Vagina (tissue), 2 donors: ENCODE data around the gene PIWIL4.

ENCODE experiments used
- CTCF ChIP-seq, 3 experiments: fragments of 450-650 bp in 2 of 3; fragments of 200-600 bp in 1 of 3; sonication (generic) in 1 of 3; IDR thresholded peaks; one replicate each; pipeline ENCODE4 v1.5.1; 2017 to 2019; ENCODE audit warnings: antibody characterized with exemption in 3 of 3, mild to moderate bottlenecking in 2 of 3, moderate library complexity in 2 of 3
- POLR2A ChIP-seq, 2 donors: fragments of 450-650 bp; IDR thresholded peaks; one replicate each; pipeline ENCODE4 v1.6.1; 2017; ENCODE audit warnings: antibody characterized with exemption in 2 of 2, mild to moderate bottlenecking in 2 of 2, moderate library complexity in 2 of 2
- POLR2AphosphoS5 ChIP-seq, 2 donors: sonication (generic); formaldehyde crosslinking; IDR thresholded peaks; one replicate each; pipeline ENCODE4 v1.9.0; 2017; ENCODE audit warnings: antibody characterized with exemption in 2 of 2, mild to moderate bottlenecking in 2 of 2, low read depth in 1 of 2; ENCODE audit not compliant: insufficient read depth in 1 of 2

GRCh38 chr11:94623120-94623735 lies 56.1 kb downstream of the PIWIL4 start:
- TF ChIP-seq CTCF (IDR thresholded peaks at IDR 0.05) (peak; percentile 80 to 86 (median 82)), POLR2AphosphoS5 (IDR thresholded peaks at IDR 0.05; ENCODE audit: insufficient read depth in 1 of 2, low read depth in 1 of 2) (peak in 1 of 2 donors; percentile 77), POLR2A (IDR thresholded peaks at IDR 0.05) (no peak)
